Measurements from ENCODE around the gene ADGRE3.
"Not testable (repeated sequence)": the region's sequence is repeated elsewhere in the genome, so short reads cannot be mapped to it uniquely, and the experiment has no call there.

The ADGRE3 gene

DNA sequence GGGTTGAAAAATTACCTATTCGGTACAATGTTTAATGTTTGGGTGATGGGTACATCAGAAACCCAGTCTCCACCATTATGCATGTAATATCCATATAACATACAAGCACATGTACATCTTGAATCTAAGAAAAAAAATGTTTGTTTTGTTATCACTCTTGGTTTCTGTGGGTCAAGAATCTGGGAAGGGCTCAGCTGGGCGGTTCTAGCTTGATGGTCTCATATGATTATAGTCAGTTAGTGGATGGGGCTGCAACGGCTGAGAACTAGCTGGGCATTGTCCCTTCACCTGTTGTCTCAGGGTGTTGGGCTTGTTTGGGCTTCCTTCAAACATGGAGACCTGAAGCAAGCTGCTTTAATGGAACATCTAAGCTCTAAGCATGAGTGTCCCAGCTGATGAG lies 4.7 kb downstream of the ADGRE3 start:
- no peak for DNase-seq

- no peak for DNase-seq
Observed at GRCh38 chr19:14661372-14661924, 13.2 kb downstream of the ADGRE3 start.

DNA sequence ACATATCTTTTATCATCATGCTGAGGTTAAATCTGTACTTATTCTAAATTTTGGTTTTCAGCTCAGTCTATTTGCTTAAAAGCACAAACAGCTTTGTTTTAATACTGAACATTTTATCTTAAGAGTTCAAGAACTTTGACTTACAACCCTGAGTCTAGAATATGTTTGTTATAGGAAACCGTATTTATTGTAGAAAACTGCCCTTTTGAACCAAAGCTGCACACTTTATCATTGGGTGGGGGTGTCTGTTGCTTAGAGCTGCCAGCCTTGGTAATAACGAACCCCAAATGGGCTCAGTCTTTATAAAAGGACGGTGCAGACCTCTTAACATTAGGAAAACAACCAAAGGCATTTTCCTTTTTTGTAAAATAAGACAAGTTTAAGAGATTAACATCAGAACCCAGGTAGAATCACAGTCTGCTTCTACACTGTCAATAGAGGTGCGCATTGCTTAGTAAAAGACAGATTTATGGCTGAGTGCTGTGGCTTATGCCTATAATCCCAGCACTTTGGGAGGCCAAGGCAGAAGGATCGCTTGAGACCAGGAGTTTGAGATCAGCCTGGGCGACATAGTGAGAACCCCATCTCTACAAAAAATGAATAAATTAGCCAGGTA lies 14.7 kb downstream of the ADGRE3 start:
- no peak for DNase-seq

DNA sequence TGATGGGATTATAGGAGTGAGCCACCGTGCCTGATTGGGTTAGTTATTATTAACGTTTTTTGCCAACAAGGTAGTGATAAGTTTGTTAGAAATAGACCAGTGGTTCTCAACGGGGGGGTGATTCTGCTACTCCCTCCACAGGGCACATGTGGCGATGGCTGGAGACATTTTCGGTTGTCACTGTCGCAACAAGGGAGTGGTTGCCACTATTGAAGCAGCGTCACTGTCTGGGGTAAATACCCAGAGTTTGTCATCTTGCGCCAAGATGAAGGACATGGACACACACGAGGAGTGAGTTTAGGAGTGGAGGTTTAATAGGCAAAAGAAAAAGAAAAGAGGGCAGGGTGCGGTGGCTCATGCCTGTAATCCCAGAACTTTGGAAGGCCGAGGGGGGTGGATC lies 18.9 kb downstream of the ADGRE3 start:
- DNase-seq: no peak

- no peak for DNase-seq
Observed at GRCh38 chr19:14654786-14655560, 19.7 kb downstream of the ADGRE3 start.

GRCh38 chr19:14650161-14650560 lies 24.5 kb downstream of the ADGRE3 start:
- no peak for DNase-seq

GRCh38 chr19:14649020-14649419 lies 25.6 kb downstream of the ADGRE3 start:
- DNase-seq: no peak

DNA sequence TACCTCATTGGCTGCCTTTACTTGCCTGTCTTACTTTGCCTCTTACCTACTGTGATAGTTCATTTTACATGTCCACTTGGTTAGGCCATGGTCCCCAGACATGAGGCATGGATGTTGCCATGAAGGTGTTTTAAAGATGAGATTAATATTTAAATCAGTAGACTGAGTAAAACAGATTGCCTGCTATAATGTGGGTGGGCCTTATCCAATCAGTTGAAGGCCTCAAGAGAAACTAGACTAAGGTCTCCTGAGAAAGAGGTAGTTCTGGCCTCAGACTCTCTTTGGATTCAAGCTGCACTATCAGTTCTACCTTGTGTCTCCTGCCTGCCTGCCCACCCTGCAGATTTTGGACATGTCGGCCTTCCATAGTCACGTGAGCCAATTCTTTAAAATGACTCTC lies 26.1 kb downstream of the ADGRE3 start:
- DNase-seq: no peak

DNA sequence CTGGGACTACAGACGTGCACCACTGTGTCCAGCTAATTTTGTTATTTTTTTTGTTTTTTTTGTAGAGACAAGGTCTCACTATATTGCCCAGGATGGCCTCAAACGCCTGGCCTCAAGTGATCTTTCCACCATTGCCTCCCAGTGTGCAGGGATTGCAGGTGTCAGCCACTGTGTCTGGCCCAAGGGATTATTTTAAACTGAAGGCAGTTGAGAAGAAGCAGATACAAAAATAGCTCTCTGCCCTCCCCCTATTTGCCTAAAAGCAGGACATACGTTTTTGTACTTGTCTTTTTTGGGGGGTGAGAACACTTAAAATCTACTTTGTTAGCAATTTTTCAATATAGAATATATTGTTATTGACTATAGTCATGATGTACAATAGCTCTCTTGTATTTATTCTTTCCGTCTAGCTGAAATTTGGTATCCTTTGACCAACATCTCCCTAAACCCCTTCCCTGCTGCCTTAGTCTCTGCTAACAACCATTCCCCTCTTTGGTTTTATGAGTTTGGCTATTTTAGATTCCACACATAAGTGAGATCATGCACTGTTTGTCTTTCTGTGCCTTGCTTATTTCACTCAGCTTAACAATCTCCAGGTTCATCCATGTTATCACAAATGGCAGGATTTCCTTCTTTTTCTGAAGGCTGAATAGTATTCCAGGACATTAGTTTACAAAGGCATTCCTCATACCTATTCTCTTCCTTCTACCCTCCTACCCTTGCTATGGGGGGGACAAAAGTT lies 34.9 kb downstream of the ADGRE3 start:
- no peak for DNase-seq

DNA sequence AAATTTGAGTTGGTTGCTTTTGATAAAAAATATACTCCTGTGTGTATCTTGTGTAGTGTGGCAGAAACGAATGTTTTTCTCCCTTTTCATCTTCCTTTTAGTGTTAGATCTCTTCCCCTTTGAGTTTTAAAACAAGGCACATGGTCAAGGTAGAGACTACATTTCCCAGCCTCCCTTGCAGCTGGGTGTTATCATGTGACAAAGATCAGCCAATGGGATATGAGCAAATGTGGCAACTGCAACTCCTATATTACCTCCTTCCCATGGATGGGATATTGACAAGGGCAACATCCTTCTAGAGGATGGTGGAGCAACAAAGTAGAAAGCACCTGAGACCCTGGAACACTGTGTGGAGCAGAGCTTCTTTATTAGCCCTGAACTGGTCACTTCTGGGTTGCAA lies 42.4 kb downstream of the ADGRE3 start:
- peak in 1 of 5 donors; percentile 4 for DNase-seq

DNA sequence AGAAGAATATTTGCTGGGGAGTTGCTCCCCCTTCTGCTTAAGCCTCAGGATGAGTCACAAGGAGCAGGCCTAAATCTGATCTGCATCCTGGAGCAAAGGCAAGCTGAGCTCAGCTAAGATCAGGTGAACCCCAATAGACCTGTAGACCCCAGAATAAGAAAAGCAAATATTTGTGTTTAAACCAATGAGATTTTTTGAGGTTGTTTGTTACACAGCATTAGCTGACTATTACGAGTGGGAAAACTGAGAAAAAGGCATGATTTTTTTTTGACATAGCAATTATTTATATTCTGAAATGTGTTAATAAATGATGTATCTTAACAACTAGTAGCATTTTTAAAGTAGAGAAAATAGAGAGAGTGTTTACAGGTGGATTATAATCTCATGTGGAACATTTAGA lies 45.1 kb downstream of the ADGRE3 start:
- DNase-seq: no peak

- DNase-seq: not testable (repeated sequence)
Observed at GRCh38 chr19:14624491-14624890, 50.2 kb downstream of the ADGRE3 start.

DNA sequence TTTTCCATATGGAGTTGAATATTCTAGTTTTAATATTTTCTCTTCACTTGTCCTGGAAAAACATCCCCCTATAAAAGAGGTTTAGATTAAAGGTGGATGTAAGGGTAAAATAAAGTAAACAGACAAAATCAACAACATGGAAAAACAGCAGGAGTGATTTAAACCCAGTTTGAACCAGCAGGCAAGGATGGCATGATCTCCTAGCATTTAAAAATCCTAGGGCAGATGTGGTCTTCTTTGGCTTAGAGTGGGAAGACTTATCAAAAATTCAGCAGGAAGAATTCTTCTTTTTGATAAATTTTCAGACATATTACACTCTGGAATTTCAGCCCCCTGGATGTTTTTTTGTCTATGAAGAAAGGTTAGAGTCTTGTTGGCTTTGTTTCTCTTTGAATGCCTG lies 55.2 kb downstream of the ADGRE3 start:
- DNase-seq: no peak

GRCh38 chr19:14616407-14616806 lies 58.2 kb downstream of the ADGRE3 start:
- no peak for DNase-seq

- DNase-seq: no peak
Observed at GRCh38 chr19:14615623-14616022, 59.0 kb downstream of the ADGRE3 start.

- no peak for DNase-seq
Observed at GRCh38 chr19:14614099-14614412, 60.6 kb downstream of the ADGRE3 start.

GRCh38 chr19:14613399-14614098 lies 61.1 kb downstream of the ADGRE3 start:
- not testable (repeated sequence) for DNase-seq

DNA sequence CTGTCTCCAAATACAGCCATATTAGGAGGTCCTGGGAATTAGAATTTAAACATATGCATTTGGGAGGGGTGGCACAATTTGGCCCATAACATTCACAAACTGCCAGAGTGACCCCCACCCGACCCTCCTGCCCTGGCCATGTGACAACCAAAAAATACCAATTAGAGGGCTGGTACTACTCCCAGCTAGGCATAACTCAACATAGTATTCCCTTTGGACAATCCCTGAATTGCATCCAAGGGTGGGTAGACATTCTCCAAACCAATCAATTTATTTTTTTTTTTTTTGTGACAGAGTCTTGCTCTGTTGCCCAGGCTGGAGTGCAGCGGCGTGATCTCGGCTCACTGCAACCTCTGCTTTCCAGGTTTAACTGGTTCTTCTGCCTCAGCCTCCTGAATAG lies 62.0 kb downstream of the ADGRE3 start:
- DNase-seq: no peak

DNA sequence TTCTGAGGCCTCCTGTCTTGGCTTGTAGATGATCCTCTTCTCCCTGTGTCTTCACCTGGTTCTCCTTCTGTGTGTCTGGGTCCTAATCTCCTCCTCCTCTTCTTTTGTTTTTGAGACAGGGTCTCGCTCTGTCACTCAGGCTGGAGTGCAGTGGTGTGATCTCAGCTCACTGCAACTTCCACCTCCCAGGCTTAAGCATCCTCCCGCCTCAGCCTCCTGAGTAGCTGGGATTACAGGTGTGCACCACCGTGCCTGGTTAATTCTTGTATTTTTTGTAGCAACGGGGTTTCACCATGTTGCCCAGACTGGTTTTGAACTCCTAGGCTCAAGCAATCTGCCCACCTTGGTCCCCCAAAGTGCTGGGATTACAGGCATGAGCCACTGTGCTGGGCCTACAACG lies 62.4 kb downstream of the ADGRE3 start:
- not testable (repeated sequence) for DNase-seq

GRCh38 chr19:14611051-14611450 lies 63.6 kb downstream of the ADGRE3 start:
- DNase-seq: no peak

- DNase-seq: no peak
Observed at GRCh38 chr19:14606627-14607026, 68.0 kb downstream of the ADGRE3 start.

DNA sequence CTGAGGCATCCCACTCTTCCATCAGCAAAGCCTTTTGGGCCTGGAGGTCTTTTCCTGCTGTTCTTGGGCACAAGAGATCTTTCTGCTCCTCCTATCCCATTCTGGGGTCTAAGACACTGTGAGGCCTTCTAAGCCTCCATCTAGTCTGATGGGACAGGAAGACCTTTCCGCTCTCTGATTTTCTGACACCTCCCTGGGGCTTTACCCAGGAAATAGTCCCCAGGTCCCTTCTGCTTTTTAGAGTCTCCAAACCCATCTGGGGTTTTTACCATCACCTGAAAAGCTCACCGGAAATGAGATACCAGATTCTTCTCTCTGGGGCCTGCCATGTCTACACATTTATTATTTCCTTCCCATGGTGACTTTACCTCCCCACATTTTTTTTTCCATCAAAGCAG lies 70.7 kb downstream of the ADGRE3 start:
- DNase-seq: no peak

GRCh38 chr19:14599548-14600147 lies 75.0 kb downstream of the ADGRE3 start:
- DNase-seq: no peak
